ENCODE data around the gene IHH.

IHH gene

GRCh38 chr2:219019436-219019835 is 41.3 kb downstream of the IHH start:
- DNase-seq (ENCODE audit: low read depth): no peak

GRCh38 chr2:219018726-219019125 is 42.0 kb downstream of the IHH start:
- DNase-seq (ENCODE audit: low read depth): no peak

GRCh38 chr2:219018286-219018685 is 42.4 kb downstream of the IHH start:
- DNase-seq (ENCODE audit: low read depth): no peak

- DNase-seq (ENCODE audit: low read depth): no peak
These were observed 43.4 kb downstream of the IHH start for GRCh38 chr2:219017201-219017931.

GRCh38 chr2:219016721-219017120 is 44.0 kb downstream of the IHH start:
- DNase-seq (ENCODE audit: low read depth): no peak

GRCh38 chr2:219010873-219011272 is 49.8 kb downstream of the IHH start:
- DNase-seq (ENCODE audit: low read depth): no peak

GRCh38 chr2:219010162-219010756 is 50.5 kb downstream of the IHH start:
- DNase-seq (ENCODE audit: low read depth): no peak

GRCh38 chr2:219009294-219009693 is 51.4 kb downstream of the IHH start:
- no peak for DNase-seq (ENCODE audit: low read depth)
